K562 (cell line): ENCODE measurements around the gene BTRC. TPM values are rescaled to one million over a fixed set of nuclear protein-coding genes. Genes with fewer than 3 reads are reported as not detected.

Experiments used
- ETV1 ChIP-seq: fragments of 450-650 bp; conservative IDR thresholded peaks from 2 replicates; pipeline ENCODE4 v1.6.1; 2016; ENCODE audit warnings: missing genetic modification characterization, control low read depth, low read depth, missing compliant biosample characterization
- HDAC8 ChIP-seq: fragments of 450-650 bp; IDR thresholded peaks from 2 replicates; pipeline ENCODE4 v1.6.1; 2016; ENCODE audit warnings: mild to moderate bottlenecking, missing genetic modification characterization, moderate library complexity, missing compliant biosample characterization
- LARP7 ChIP-seq: fragments of 450-650 bp; IDR thresholded peaks from 2 replicates; pipeline ENCODE4 v1.6.1; 2016
- NBN ChIP-seq: fragments of 450-650 bp; IDR thresholded peaks from 2 replicates; pipeline ENCODE4 v1.6.1; 2016; ENCODE audit warnings: low read depth, mild to moderate bottlenecking
- ZNF140 ChIP-seq: fragments of 250-450 bp; sonication (Bioruptor Pico); IDR thresholded peaks from 2 replicates; pipeline ENCODE4 v1.8.0; 2021; ENCODE audit warnings: moderate library complexity, mild to moderate bottlenecking, inconsistent platforms
- ZNF175 ChIP-seq: fragments of 200-800 bp; sonication (Bioruptor generic); IDR thresholded peaks from 2 replicates; pipeline ENCODE4 v1.6.1; 2016; ENCODE audit warnings: low read depth, mild to moderate bottlenecking, missing genetic modification characterization, missing compliant biosample characterization
- ZNF586 ChIP-seq: fragments of 450-650 bp; formaldehyde crosslinking; conservative IDR thresholded peaks from 2 replicates; pipeline ENCODE4 v1.4.0; 2020; ENCODE audit warnings: mild to moderate bottlenecking, moderate library complexity
- polyA plus RNA-seq, 8 experiments: library from polyadenylated mRNA; depleted of rRNA in 4 of 8; stranded (reverse) in 5 of 8; unstranded in 3 of 8; fragments of >200 nt; fragmentation: Nextera tagmentation in 2 of 8; fragmentation: Illumina TruSeq in 1 of 8; extraction: Ambion mirVana in 2 of 8; extraction: Trizol in 1 of 8; gene quantifications; 2 replicates each; pipeline versions ENCODE4 v1.2.1 to v1.2.3, GENCODE V29; 2011 to 2014; ENCODE audit warnings: inconsistent platforms in 1 of 8, missing spikeins in 1 of 8
- total RNA-seq, 7 experiments: library from RNA; depleted of rRNA in 6 of 7; stranded (reverse); fragments of >200 nt in 6 of 7; fragmentation: Illumina TruSeq in 2 of 7; extraction: Trizol in 2 of 7; gene quantifications; 2 replicates each; pipeline versions ENCODE4 v1.2.1 to v1.2.3, GENCODE V29; 2011 to 2021; ENCODE audit warnings: low replicate concordance in 1 of 7
- TF ChIP-seq, protein P1 (sequence below): fragments of 450-650 bp; IDR thresholded peaks from 2 replicates; pipeline ENCODE4 v1.6.1; 2016; ENCODE audit warnings: mild to moderate bottlenecking, moderate library complexity
- TF ChIP-seq, protein P2 (sequence below), 2 experiments: fragments of 450-650 bp; IDR thresholded peaks; 2 replicates each; pipeline ENCODE4 v1.6.1; 2018; ENCODE audit warnings: mild to moderate bottlenecking in 2 of 2, low read depth in 1 of 2; ENCODE audit not compliant: partially characterized antibody in 2 of 2
- TF ChIP-seq, protein P3 (sequence below): fragments of 250-450 bp; sonication (Bioruptor Pico); IDR thresholded peaks from 2 replicates; pipeline ENCODE4 v1.8.0; 2022; ENCODE audit warnings: inconsistent platforms, mild to moderate bottlenecking, moderate library complexity, borderline replicate concordance

The BTRC gene
- total and polyA plus RNA-seq, 9 of the 15 experiments (the other 6 are each of a cell fraction or from before 2014, with no cell fraction given), result 1.6 to 15.4 (median 7.0) TPM

DNA sequence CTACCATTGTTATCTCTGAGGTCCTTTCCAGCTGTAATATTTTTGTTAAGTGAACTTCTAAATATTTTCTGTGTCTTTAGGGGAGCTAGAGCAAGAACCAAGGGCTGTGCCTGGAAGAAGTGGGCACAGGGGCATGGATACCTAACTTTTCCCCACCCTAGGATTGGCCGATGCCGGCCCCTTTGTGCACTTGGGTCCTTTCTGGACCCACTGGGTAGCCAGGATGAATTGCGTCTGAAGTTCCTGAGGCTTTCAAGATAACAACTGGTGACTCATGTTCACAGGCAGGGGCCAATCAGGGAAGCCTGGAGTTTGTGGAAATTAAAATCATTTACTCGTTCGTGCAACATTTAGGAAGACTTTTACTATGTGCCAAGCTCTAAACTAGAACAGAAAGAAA is 234.9 kb downstream of the BTRC start (continued):
- TF ChIP-seq, protein P1, sequence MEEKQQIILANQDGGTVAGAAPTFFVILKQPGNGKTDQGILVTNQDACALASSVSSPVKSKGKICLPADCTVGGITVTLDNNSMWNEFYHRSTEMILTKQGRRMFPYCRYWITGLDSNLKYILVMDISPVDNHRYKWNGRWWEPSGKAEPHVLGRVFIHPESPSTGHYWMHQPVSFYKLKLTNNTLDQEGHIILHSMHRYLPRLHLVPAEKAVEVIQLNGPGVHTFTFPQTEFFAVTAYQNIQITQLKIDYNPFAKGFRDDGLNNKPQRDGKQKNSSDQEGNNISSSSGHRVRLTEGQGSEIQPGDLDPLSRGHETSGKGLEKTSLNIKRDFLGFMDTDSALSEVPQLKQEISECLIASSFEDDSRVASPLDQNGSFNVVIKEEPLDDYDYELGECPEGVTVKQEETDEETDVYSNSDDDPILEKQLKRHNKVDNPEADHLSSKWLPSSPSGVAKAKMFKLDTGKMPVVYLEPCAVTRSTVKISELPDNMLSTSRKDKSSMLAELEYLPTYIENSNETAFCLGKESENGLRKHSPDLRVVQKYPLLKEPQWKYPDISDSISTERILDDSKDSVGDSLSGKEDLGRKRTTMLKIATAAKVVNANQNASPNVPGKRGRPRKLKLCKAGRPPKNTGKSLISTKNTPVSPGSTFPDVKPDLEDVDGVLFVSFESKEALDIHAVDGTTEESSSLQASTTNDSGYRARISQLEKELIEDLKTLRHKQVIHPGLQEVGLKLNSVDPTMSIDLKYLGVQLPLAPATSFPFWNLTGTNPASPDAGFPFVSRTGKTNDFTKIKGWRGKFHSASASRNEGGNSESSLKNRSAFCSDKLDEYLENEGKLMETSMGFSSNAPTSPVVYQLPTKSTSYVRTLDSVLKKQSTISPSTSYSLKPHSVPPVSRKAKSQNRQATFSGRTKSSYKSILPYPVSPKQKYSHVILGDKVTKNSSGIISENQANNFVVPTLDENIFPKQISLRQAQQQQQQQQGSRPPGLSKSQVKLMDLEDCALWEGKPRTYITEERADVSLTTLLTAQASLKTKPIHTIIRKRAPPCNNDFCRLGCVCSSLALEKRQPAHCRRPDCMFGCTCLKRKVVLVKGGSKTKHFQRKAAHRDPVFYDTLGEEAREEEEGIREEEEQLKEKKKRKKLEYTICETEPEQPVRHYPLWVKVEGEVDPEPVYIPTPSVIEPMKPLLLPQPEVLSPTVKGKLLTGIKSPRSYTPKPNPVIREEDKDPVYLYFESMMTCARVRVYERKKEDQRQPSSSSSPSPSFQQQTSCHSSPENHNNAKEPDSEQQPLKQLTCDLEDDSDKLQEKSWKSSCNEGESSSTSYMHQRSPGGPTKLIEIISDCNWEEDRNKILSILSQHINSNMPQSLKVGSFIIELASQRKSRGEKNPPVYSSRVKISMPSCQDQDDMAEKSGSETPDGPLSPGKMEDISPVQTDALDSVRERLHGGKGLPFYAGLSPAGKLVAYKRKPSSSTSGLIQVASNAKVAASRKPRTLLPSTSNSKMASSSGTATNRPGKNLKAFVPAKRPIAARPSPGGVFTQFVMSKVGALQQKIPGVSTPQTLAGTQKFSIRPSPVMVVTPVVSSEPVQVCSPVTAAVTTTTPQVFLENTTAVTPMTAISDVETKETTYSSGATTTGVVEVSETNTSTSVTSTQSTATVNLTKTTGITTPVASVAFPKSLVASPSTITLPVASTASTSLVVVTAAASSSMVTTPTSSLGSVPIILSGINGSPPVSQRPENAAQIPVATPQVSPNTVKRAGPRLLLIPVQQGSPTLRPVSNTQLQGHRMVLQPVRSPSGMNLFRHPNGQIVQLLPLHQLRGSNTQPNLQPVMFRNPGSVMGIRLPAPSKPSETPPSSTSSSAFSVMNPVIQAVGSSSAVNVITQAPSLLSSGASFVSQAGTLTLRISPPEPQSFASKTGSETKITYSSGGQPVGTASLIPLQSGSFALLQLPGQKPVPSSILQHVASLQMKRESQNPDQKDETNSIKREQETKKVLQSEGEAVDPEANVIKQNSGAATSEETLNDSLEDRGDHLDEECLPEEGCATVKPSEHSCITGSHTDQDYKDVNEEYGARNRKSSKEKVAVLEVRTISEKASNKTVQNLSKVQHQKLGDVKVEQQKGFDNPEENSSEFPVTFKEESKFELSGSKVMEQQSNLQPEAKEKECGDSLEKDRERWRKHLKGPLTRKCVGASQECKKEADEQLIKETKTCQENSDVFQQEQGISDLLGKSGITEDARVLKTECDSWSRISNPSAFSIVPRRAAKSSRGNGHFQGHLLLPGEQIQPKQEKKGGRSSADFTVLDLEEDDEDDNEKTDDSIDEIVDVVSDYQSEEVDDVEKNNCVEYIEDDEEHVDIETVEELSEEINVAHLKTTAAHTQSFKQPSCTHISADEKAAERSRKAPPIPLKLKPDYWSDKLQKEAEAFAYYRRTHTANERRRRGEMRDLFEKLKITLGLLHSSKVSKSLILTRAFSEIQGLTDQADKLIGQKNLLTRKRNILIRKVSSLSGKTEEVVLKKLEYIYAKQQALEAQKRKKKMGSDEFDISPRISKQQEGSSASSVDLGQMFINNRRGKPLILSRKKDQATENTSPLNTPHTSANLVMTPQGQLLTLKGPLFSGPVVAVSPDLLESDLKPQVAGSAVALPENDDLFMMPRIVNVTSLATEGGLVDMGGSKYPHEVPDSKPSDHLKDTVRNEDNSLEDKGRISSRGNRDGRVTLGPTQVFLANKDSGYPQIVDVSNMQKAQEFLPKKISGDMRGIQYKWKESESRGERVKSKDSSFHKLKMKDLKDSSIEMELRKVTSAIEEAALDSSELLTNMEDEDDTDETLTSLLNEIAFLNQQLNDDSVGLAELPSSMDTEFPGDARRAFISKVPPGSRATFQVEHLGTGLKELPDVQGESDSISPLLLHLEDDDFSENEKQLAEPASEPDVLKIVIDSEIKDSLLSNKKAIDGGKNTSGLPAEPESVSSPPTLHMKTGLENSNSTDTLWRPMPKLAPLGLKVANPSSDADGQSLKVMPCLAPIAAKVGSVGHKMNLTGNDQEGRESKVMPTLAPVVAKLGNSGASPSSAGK, result no peak
- no peak for TF ChIP-seq LARP7
- TF ChIP-seq NBN, result no peak
- TF ChIP-seq ZNF586 (CRISPR knock-in tag), result no peak
- TF ChIP-seq ETV1, result no peak
- TF ChIP-seq, protein P2, sequence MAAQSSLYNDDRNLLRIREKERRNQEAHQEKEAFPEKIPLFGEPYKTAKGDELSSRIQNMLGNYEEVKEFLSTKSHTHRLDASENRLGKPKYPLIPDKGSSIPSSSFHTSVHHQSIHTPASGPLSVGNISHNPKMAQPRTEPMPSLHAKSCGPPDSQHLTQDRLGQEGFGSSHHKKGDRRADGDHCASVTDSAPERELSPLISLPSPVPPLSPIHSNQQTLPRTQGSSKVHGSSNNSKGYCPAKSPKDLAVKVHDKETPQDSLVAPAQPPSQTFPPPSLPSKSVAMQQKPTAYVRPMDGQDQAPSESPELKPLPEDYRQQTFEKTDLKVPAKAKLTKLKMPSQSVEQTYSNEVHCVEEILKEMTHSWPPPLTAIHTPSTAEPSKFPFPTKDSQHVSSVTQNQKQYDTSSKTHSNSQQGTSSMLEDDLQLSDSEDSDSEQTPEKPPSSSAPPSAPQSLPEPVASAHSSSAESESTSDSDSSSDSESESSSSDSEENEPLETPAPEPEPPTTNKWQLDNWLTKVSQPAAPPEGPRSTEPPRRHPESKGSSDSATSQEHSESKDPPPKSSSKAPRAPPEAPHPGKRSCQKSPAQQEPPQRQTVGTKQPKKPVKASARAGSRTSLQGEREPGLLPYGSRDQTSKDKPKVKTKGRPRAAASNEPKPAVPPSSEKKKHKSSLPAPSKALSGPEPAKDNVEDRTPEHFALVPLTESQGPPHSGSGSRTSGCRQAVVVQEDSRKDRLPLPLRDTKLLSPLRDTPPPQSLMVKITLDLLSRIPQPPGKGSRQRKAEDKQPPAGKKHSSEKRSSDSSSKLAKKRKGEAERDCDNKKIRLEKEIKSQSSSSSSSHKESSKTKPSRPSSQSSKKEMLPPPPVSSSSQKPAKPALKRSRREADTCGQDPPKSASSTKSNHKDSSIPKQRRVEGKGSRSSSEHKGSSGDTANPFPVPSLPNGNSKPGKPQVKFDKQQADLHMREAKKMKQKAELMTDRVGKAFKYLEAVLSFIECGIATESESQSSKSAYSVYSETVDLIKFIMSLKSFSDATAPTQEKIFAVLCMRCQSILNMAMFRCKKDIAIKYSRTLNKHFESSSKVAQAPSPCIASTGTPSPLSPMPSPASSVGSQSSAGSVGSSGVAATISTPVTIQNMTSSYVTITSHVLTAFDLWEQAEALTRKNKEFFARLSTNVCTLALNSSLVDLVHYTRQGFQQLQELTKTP (IDR thresholded peaks at IDR 0.05; ENCODE audit: low read depth in 1 of 2, partially characterized antibody in 2 of 2), result peak in 1 of 2 experiments; percentile 89
- TF ChIP-seq ZNF140, result no peak
- TF ChIP-seq, protein P3, sequence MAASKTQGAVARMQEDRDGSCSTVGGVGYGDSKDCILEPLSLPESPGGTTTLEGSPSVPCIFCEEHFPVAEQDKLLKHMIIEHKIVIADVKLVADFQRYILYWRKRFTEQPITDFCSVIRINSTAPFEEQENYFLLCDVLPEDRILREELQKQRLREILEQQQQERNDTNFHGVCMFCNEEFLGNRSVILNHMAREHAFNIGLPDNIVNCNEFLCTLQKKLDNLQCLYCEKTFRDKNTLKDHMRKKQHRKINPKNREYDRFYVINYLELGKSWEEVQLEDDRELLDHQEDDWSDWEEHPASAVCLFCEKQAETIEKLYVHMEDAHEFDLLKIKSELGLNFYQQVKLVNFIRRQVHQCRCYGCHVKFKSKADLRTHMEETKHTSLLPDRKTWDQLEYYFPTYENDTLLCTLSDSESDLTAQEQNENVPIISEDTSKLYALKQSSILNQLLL (CRISPR knock-in tag), result no peak
- no peak for TF ChIP-seq ZNF175 (CRISPR knock-in tag)
- TF ChIP-seq HDAC8 (tag), result no peak
